ENCODE measurements around the gene ARCN1.

Gene ARCN1

DNA sequence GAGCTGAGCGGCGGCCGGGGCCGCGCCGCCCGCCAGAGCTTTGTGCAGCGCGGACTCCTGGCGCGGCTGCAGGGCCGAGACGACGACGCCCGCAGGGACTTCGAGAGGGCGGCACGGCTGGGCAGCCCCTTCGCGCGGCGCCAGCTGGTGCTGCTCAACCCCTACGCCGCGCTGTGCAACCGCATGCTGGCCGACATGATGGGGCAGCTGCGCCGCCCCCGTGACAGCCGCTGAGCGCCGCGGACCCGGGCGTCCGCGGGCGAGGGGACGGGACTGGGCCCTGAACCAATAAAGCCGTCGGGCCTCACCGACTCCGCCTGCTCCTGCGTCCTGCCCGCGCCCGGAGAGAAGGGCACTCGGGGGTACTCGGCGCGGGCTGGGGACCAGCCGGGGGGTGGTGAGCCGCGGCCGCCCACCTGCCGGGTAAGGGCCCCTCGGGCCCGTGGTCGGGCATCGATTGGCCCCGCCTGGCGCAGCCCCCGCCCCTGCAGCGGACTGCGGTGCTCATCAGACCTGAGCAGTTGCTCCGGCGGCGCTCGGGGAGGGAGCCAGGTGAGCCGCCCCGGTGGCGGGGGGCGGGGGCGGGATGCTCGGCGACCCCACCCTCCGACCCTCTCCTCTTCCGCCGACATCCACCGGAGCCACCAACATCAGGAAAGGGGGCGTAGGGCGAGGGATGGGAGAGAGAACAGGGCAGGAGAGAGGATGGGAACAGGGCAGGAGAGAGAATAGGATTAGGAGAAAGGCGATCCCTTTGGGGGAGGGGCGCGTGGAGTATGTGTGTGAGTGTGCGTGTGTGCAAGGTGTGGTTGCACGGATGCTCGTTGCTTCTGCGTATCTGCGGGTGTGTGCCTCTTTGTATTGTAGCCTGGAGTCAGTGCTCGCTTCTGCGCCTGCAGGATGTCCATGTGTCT, 41.3 kb upstream of the ARCN1 start, which contains the start of gene TMEM25:
Gene TMEM25, plus strand, starts transcription at position 510 of the 914 bp plus-strand sequence. CDS start 610 bp downstream, outside the sequence.
- peak within 1 kb of the TSS; percentile 70 for H3K9ac ChIP-seq (ENCODE audit: low read depth, low read length)
- peaks cover 14% of the 10 kb centered on the region for H3K4me1 ChIP-seq (ENCODE audit: control insufficient read depth, insufficient read depth, low read length)
- H3K9me3 ChIP-seq (ENCODE audit: control insufficient read depth, insufficient read depth, low read length): no peaks in the 10 kb centered on the region
- no peaks in the 10 kb centered on the region for H3K27me3 ChIP-seq (ENCODE audit: control insufficient read depth, insufficient read depth, low read length)
- peak within 1 kb of the TSS; percentile 96 for H3K4me3 ChIP-seq (ENCODE audit: low read depth, low read length)
- H3K36me3 ChIP-seq (ENCODE audit: control insufficient read depth, insufficient read depth, low read length): peaks cover 8% of the 10 kb centered on the region
- H3K27ac ChIP-seq (ENCODE audit: low read depth, low read length): peak within 1 kb of the TSS; percentile 50

- H3K27me3 ChIP-seq (ENCODE audit: control insufficient read depth, insufficient read depth, low read length): no peaks in the 10 kb centered on the region
- peaks cover 14% of the 10 kb centered on the region for H3K4me1 ChIP-seq (ENCODE audit: control insufficient read depth, insufficient read depth, low read length)
- no peak overlapping the region for H3K9ac ChIP-seq (ENCODE audit: low read depth, low read length)
- H3K4me3 ChIP-seq (ENCODE audit: low read depth, low read length): peak overlapping the region; percentile 96
- no peak overlapping the region for H3K27ac ChIP-seq (ENCODE audit: low read depth, low read length)
- no peaks in the 10 kb centered on the region for H3K9me3 ChIP-seq (ENCODE audit: control insufficient read depth, insufficient read depth, low read length)
- H3K36me3 ChIP-seq (ENCODE audit: control insufficient read depth, insufficient read depth, low read length): peaks cover 8% of the 10 kb centered on the region
These were observed 40.6 kb upstream of the ARCN1 start for GRCh38 chr11:118531597-118532084.

- no peaks in the 10 kb centered on the region for H3K27me3 ChIP-seq (ENCODE audit: control insufficient read depth, insufficient read depth, low read length)
- no peak overlapping the region for H3K27ac ChIP-seq (ENCODE audit: low read depth, low read length)
- H3K36me3 ChIP-seq (ENCODE audit: control insufficient read depth, insufficient read depth, low read length): peaks cover 8% of the 10 kb centered on the region
- H3K4me1 ChIP-seq (ENCODE audit: control insufficient read depth, insufficient read depth, low read length): peaks cover 14% of the 10 kb centered on the region
- H3K4me3 ChIP-seq (ENCODE audit: low read depth, low read length): peak overlapping the region; percentile 96
- no peak overlapping the region for H3K9ac ChIP-seq (ENCODE audit: low read depth, low read length)
- no peaks in the 10 kb centered on the region for H3K9me3 ChIP-seq (ENCODE audit: control insufficient read depth, insufficient read depth, low read length)
These were observed 40.1 kb upstream of the ARCN1 start for GRCh38 chr11:118532091-118532490.

DNA sequence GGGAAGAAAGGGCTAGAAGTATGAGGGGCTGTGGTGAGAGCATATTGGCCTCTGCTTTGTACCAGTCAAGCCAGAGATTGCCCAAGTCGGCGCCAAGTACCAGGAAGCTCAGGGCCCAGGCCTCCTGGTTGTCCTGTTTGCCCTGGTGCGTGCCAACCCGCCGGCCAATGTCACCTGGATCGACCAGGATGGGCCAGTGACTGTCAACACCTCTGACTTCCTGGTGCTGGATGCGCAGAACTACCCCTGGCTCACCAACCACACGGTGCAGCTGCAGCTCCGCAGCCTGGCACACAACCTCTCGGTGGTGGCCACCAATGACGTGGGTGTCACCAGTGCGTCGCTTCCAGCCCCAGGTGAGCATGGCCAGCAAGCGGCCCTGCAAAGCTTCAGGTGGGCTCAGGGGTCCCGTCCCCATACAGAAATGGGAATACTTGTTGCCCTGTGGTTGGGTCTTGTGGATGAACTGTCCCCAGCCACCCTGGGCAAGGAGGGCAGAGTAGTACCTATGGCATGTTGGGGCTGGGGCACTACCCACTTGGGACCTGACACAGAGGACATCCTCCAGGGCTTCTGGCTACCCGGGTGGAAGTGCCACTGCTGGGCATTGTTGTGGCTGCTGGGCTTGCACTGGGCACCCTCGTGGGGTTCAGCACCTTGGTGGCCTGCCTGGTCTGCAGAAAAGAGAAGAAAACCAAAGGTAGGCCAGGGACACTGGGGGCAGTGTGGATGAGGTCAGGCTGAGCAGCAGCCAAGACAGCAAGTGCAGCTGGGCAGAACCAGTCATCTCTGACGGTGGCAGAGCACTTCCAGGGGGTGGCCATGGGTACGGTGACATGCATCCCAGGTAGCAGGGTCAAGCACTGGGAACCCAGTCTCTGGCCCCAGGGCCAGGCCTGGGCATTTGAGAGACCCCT, 39.1 kb upstream of the ARCN1 start:
- Histone ChIP-seq H3K9me3 (ENCODE audit: control insufficient read depth, insufficient read depth, low read length) (no peaks in the 10 kb centered on the region), H3K36me3 (ENCODE audit: control insufficient read depth, insufficient read depth, low read length) (peaks cover 8% of the 10 kb centered on the region), H3K27ac (ENCODE audit: low read depth, low read length) (no peak overlapping the region), H3K9ac (ENCODE audit: low read depth, low read length) (no peak overlapping the region), H3K4me3 (ENCODE audit: low read depth, low read length) (no peak overlapping the region), H3K4me1 (ENCODE audit: control insufficient read depth, insufficient read depth, low read length) (peaks cover 14% of the 10 kb centered on the region), H3K27me3 (ENCODE audit: control insufficient read depth, insufficient read depth, low read length) (no peaks in the 10 kb centered on the region)

DNA sequence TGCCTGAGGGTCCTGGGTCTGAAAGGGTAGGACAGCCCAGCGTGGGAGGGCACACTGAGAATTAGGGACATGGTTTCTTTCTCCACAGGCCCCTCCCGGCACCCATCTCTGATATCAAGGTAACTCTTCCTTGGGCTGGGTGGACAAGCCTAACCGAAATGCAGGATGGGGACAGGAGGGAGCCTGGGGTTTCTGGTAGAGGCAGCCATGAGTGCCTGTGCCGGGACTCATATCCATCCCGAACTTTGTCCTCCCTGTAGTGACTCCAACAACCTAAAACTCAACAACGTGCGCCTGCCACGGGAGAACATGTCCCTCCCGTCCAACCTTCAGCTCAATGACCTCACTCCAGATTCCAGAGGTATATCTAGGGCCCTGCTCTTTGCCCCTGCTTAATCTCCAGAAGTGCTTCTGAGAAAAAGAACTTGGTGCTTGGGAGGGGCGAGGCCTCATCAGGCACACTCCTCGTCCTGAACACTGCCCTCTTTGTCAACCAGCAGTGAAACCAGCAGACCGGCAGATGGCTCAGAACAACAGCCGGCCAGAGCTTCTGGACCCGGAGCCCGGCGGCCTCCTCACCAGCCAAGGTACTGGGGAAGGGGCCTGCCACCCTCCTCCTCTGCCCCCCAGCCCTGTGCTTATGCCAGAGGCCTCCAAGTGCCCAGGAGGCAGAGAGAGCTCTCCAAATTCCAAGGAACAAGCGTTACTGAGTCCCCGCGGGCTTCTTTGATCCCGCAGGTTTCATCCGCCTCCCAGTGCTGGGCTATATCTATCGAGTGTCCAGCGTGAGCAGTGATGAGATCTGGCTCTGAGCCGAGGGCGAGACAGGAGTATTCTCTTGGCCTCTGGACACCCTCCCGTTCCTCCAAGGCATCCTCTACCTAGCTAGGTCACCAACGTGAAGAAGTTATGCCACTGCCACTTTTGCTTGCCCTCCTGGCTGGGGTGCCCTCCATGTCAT, 38.2 kb upstream of the ARCN1 start:
- Histone ChIP-seq H3K4me1 (ENCODE audit: control insufficient read depth, insufficient read depth, low read length) (peaks cover 12% of the 10 kb centered on the region), H3K27me3 (ENCODE audit: control insufficient read depth, insufficient read depth, low read length) (no peaks in the 10 kb centered on the region), H3K27ac (ENCODE audit: low read depth, low read length) (no peak overlapping the region), H3K4me3 (ENCODE audit: low read depth, low read length) (no peak overlapping the region), H3K36me3 (ENCODE audit: control insufficient read depth, insufficient read depth, low read length) (peaks cover 8% of the 10 kb centered on the region), H3K9me3 (ENCODE audit: control insufficient read depth, insufficient read depth, low read length) (no peaks in the 10 kb centered on the region), H3K9ac (ENCODE audit: low read depth, low read length) (no peak overlapping the region)

GRCh38 chr11:118535261-118535660, 36.9 kb upstream of the ARCN1 start:
- Histone ChIP-seq H3K27me3 (ENCODE audit: control insufficient read depth, insufficient read depth, low read length) (no peaks in the 10 kb centered on the region), H3K36me3 (ENCODE audit: control insufficient read depth, insufficient read depth, low read length) (peaks cover 8% of the 10 kb centered on the region), H3K9ac (ENCODE audit: low read depth, low read length) (no peak overlapping the region), H3K9me3 (ENCODE audit: control insufficient read depth, insufficient read depth, low read length) (no peaks in the 10 kb centered on the region), H3K4me1 (ENCODE audit: control insufficient read depth, insufficient read depth, low read length) (no peaks in the 10 kb centered on the region; the same call in 1 of the 2 replicates), H3K27ac (ENCODE audit: low read depth, low read length) (no peak overlapping the region), H3K4me3 (ENCODE audit: low read depth, low read length) (no peak overlapping the region)

DNA sequence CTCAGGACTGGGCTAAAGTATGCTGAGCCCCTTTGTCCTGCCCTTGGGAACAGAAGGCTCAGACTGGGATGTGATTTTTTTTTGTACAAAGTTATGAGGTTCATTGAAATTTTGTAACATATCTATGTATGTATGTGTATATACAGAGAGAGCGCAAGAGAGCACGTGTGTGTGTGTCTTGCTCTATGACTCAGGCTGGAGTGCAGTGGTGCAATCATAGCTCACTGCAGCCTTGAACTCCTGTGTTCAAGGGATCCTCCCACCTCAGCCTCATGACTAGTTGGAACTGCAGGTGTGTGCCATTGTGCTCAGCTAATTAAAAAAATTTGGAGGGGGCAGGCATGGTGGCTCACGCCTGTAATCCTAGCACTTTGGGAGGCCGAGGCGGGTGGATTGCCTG, 35.5 kb upstream of the ARCN1 start:
- H3K4me1 ChIP-seq (ENCODE audit: control insufficient read depth, insufficient read depth, low read length): no peaks in the 10 kb centered on the region
- H3K9ac ChIP-seq (ENCODE audit: low read depth, low read length): no peak overlapping the region
- H3K4me3 ChIP-seq (ENCODE audit: low read depth, low read length): no peak overlapping the region
- no peaks in the 10 kb centered on the region for H3K9me3 ChIP-seq (ENCODE audit: control insufficient read depth, insufficient read depth, low read length)
- H3K36me3 ChIP-seq (ENCODE audit: control insufficient read depth, insufficient read depth, low read length): peaks cover 10% of the 10 kb centered on the region
- H3K27me3 ChIP-seq (ENCODE audit: control insufficient read depth, insufficient read depth, low read length): no peaks in the 10 kb centered on the region
- H3K27ac ChIP-seq (ENCODE audit: low read depth, low read length): no peak overlapping the region

DNA sequence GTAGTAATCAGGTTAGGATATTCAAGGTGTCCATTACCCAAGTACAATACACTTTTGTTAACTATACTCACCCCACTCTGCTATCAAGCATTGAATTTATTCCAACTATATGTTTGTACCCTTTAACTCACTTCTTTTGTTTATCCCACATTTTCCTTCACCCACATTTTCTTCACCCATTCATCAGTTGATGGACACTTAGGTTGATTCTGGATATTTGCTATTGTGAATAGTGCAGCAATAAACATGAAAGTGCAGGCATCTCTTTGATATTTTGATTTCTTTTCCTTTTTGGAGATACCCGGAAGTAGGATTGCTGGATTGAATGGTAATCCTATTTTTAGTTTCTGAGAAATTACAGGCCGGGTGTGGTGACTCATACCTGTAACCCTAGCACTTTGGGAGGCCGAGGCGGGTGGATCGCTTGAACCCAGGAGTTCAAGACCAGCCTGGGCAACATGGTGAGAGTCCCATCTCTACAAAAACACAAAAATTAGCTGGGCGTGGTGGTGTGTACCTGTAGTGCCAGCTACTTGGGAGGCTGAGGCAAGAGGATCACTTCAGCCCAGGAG, 34.7 kb upstream of the ARCN1 start:
- Histone ChIP-seq H3K36me3 (ENCODE audit: control insufficient read depth, insufficient read depth, low read length) (peaks cover 12% of the 10 kb centered on the region), H3K4me1 (ENCODE audit: control insufficient read depth, insufficient read depth, low read length) (no peaks in the 10 kb centered on the region), H3K27ac (ENCODE audit: low read depth, low read length) (no peak overlapping the region), H3K9me3 (ENCODE audit: control insufficient read depth, insufficient read depth, low read length) (no peaks in the 10 kb centered on the region), H3K4me3 (ENCODE audit: low read depth, low read length) (no peak overlapping the region), H3K9ac (ENCODE audit: low read depth, low read length) (no peak overlapping the region), H3K27me3 (ENCODE audit: control insufficient read depth, insufficient read depth, low read length) (no peaks in the 10 kb centered on the region)

DNA sequence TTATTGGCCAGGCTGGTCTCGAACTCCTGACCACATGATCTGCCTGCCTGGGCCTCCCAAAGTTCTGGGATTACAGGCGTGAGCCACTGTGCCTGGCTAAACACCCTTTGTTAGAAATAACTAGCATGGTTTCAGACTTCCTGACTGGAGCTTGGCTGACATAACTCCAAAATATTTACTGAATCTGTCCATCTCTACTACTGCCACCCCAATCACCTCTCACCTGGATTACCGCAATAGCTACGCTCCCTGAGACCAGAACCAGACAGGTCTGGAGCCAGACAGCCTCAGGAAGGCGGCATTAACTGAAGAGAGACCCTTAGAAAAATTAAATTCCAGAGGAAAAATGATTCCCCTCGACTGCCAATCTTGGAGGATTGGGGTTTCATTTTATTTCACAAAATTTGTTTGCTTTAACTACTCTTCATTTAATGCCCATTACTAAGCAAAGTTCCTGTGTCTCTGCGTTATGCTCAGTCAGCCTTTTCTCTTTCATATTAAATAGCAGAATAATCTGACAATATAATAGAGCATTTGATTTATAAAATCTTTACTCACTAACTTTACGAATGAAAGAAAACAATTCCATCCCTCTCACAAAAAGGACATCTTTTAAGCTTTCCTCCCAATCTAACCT, 28.1 kb upstream of the ARCN1 start:
- H3K27me3 ChIP-seq (ENCODE audit: control insufficient read depth, insufficient read depth, low read length): no peaks in the 10 kb centered on the region
- 0 out of 2 replicates have a peak, but pooled peaks cover 3% of the 10 kb centered on the region for H3K36me3 ChIP-seq (ENCODE audit: control insufficient read depth, insufficient read depth, low read length)
- H3K9ac ChIP-seq (ENCODE audit: low read depth, low read length): no peak overlapping the region
- H3K27ac ChIP-seq (ENCODE audit: low read depth, low read length): no peak overlapping the region
- H3K4me1 ChIP-seq (ENCODE audit: control insufficient read depth, insufficient read depth, low read length): no peaks in the 10 kb centered on the region
- no peaks in the 10 kb centered on the region for H3K9me3 ChIP-seq (ENCODE audit: control insufficient read depth, insufficient read depth, low read length)
- H3K4me3 ChIP-seq (ENCODE audit: low read depth, low read length): no peak overlapping the region
